ENCODE data around the gene CUEDC2. TPM values are rescaled to one million over a fixed set of nuclear protein-coding genes. Genes with fewer than 3 reads are reported as not detected.

The CUEDC2 gene
- total and polyA plus RNA-seq, 3 donors from 2014 or later, result 49.0 to 76.0 (median 70.5) TPM

DNA sequence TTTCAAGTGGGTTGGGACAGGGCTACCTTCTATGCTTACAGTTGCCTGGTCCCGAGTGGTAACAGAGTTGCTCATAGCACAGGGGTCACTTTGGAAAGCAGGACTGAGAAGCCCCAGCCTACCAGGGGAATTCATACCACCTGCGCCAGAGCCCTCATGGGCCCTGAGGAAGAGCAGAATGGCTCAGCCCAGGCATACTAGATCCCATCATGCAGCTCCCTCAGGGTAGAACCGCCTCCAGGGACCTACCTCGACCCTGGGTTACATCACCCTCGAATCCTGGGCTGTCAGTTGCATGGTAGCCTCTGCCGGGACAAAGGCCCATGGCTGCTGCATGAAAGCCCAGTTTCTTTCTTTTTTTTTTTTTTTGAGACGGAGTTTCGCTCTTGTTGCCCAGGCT is 2.9 kb downstream of the CUEDC2 start:
- H3K4me1 ChIP-seq, result peaks cover 8% of the 10 kb centered on the region
- DNase-seq, result no peak
- intact Hi-C loops (cut with DNase I; ENCODE audit: low total_unique reads), result loop anchor here (10.0 kb wide), 2 partner anchors 45 to 155 kb away; no protein-coding TSS in a partner anchor

DNA sequence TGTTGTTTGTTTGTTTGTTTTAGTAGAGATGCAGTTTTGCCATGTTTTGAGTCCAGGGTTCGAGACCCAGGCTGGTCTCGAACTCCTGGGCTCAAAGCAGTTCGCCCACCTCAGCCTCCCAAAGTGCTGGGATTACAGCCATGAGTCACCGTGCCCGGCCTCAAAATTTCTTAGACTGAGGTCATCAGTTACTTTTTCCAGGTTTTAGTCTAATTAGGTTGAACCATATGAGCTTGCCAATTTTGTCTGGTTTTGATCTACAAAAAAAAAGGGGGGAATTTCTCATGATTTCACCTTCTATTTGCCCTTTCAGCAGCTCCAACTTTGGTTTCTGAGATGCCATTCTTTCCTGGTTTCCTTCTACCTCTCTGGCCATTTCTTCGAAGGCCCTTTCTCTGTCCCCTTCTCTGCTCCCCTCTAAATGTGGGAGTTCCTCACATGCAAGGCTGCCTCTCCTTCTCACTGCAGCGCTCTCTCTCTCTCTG is 5.5 kb downstream of the CUEDC2 start:
- Histone ChIP-seq H3K4me3 (no peak overlapping the region), H3K27ac (no peak overlapping the region), H3K27me3 (no peaks in the 10 kb centered on the region), H3K4me1 (peaks cover 18% of the 10 kb centered on the region), H3K36me3 (ENCODE audit: low read depth, missing control alignments) (no peaks in the 10 kb centered on the region), H3K9me3 (no peaks in the 10 kb centered on the region)
- intact Hi-C loops (cut with DNase I; ENCODE audit: low total_unique reads), result loop anchor here (10.0 kb wide), 2 partner anchors 48 to 158 kb away; no protein-coding TSS in a partner anchor
- WGBS, 2 donors, result 89 to 95% methylated on average over 7 of the region's 7 CpGs
- DNase-seq, result no peak
- TF ChIP-seq CTCF (IDR thresholded peaks at IDR 0.05), result no peak
- TF ChIP-seq POLR2A (IDR thresholded peaks at IDR 0.05), result no peak

More for the DNA sequence above, 2.9 kb downstream of the CUEDC2 start:
- no peaks in the 10 kb centered on the region for H3K27me3 ChIP-seq
- H3K36me3 ChIP-seq (ENCODE audit: low read depth, missing control alignments), result no peaks in the 10 kb centered on the region
- no peak overlapping the region for H3K27ac ChIP-seq
- TF ChIP-seq POLR2A (IDR thresholded peaks at IDR 0.05), result no peak
- no peak for TF ChIP-seq CTCF (IDR thresholded peaks at IDR 0.05)
- H3K4me3 ChIP-seq, result no peak overlapping the region
- WGBS, 2 donors, result 82 to 87% methylated on average over 7 to 8 of the region's 8 CpGs
- no peaks in the 10 kb centered on the region for H3K9me3 ChIP-seq

- H3K27me3 ChIP-seq, result no peaks in the 10 kb centered on the region
- peaks cover 12% of the 10 kb centered on the region for H3K4me1 ChIP-seq
- intact Hi-C loops (cut with DNase I; ENCODE audit: low total_unique reads), result loop anchor here (10.0 kb wide), 2 partner anchors 49 to 159 kb away; no protein-coding TSS in a partner anchor
- no peak for TF ChIP-seq CTCF (IDR thresholded peaks at IDR 0.05)
- TF ChIP-seq POLR2A (IDR thresholded peaks at IDR 0.05), result no peak
- H3K9me3 ChIP-seq, result no peaks in the 10 kb centered on the region
- no peaks in the 10 kb centered on the region for H3K36me3 ChIP-seq (ENCODE audit: low read depth, missing control alignments)
- DNase-seq, result no peak
- WGBS, 2 donors, result 83 to 92% methylated on average over 1 of the region's 1 CpG
- no peak overlapping the region for H3K27ac ChIP-seq
- H3K4me3 ChIP-seq, result no peak overlapping the region
Measured at GRCh38 chr10:102425444-102425843, 6.9 kb downstream of the CUEDC2 start.

DNA sequence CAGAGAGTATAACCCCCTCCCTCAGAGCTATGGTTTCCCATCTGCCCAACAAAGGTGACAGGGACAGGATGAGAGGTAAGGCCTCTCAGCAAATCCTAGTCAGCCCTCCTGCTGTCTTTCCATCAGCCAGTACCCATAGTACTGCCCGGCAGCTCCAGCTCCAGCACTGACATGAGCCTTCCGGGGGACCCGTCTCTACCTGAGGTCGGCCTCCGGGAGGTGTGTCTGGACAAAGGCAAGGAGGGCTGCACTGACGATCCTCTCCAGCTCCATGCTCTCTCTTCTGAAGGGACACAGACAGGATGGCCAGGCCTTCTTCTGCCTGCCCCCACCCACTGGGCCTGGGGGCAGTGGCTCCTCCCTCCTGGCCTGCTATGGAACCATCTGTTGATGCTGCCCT is 7.5 kb downstream of the CUEDC2 start:
- TF ChIP-seq POLR2A (IDR thresholded peaks at IDR 0.05), result no peak
- TF ChIP-seq CTCF (IDR thresholded peaks at IDR 0.05), result no peak
- no peaks in the 10 kb centered on the region for H3K27me3 ChIP-seq
- 89% methylated on average over 6 of the region's 6 CpGs; no CpG with 5 or more reads in 1 of the 2 donors for whole genome bisulfite sequencing, 2 donors
- intact Hi-C loops (cut with DNase I; ENCODE audit: low total_unique reads), result loop anchor here (10.0 kb wide), 2 partner anchors 50 to 160 kb away; no protein-coding TSS in a partner anchor
- H3K9me3 ChIP-seq, result no peaks in the 10 kb centered on the region
- peaks cover 16% of the 10 kb centered on the region for H3K4me1 ChIP-seq
- no peaks in the 10 kb centered on the region for H3K36me3 ChIP-seq (ENCODE audit: low read depth, missing control alignments)
- DNase-seq, result no peak
- no peak overlapping the region for H3K27ac ChIP-seq
- no peak overlapping the region for H3K4me3 ChIP-seq

- 77 to 84% methylated on average over 9 of the region's 9 CpGs for WGBS, 2 donors
- H3K4me1 ChIP-seq, result peaks cover 20% of the 10 kb centered on the region
- intact Hi-C loops (cut with DNase I; ENCODE audit: low total_unique reads), result loop anchor here (10.0 kb wide), 2 partner anchors 51 to 161 kb away; no protein-coding TSS in a partner anchor
Measured at GRCh38 chr10:102424145-102424544, 8.2 kb downstream of the CUEDC2 start.

More at GRCh38 chr10:102424145-102424544, 8.2 kb downstream of the CUEDC2 start:
- no peak for TF ChIP-seq CTCF (IDR thresholded peaks at IDR 0.05)
- no peak for TF ChIP-seq POLR2A (IDR thresholded peaks at IDR 0.05)
- Histone ChIP-seq H3K36me3 (ENCODE audit: low read depth, missing control alignments) (no peaks in the 10 kb centered on the region), H3K4me3 (no peak overlapping the region), H3K9me3 (no peaks in the 10 kb centered on the region), H3K27me3 (no peaks in the 10 kb centered on the region), H3K27ac (no peak overlapping the region)
- no peak for DNase-seq

Data from testis (tissue), 3 donors.